ENCODE measurements around the gene PEAR1.
A peak's percentile ranks its signal among the peaks of the same experiment; 100 is the strongest.

The PEAR1 gene

DNA sequence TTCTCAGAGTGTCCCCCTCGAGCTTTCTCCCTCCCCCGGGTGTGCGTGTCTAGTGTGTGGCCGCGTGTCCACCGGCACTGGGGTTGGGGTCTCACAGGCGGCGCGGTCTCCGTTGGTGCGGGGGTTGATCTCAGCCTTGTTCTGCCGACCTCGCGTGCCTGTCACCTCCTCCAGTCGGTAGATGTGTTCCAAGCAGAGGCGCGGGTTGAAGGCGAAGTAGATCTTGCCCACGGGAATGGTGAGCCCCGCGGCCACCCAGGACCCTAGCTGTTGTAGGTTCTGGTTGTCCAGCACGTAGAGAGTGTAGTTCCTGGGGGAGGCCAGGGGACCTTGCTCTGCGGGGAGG, 44.4 kb upstream of the PEAR1 start:
- Histone ChIP-seq H3K27me3 (ENCODE audit: control insufficient read depth, insufficient read depth, low read length) (peaks cover 100% of the 10 kb centered on the region), H3K27ac (ENCODE audit: low read depth, low read length) (no peak overlapping the region), H3K4me3 (ENCODE audit: low read depth, low read length) (peak overlapping the region; percentile 60), H3K36me3 (ENCODE audit: control insufficient read depth, insufficient read depth, low read length) (no peaks in the 10 kb centered on the region), H3K9ac (ENCODE audit: low read length) (no peak overlapping the region), H3K4me1 (ENCODE audit: control insufficient read depth, insufficient read depth, low read length) (peaks cover 19% of the 10 kb centered on the region), H3K9me3 (ENCODE audit: control insufficient read depth, insufficient read depth, low read depth, low read length) (no peaks in the 10 kb centered on the region)

DNA sequence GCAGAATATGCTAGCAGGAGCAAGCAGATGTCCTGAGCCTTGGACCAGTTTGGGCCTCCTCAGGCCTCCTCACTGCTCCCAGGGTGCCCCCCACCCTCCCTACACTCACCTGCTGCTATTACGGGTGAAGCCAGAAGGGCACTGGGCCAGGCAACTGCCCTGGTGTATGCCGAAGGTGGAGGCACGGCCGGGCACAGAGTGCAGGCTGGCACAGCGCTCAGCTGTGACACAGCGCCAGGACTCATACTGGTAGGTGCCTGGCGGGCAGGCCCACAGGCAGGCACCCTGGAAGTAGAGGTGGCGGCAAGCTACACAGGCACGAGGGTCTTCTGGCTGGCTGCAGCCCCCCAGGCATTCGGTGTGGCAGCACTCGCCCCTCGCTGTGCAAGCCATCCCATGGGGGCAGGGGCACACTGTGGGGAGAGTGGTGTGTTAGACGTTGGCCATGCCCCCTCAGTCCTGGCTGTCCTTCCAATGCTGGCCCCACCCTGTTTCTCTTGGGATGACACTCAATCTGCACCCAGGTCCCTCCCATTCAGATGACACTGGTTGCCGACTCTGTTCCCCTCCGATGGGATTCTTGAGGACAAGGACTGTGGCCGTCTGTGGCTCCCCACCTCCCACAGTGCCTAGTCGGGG, 41.6 kb upstream of the PEAR1 start:
- peaks cover 9% of the 10 kb centered on the region for H3K4me1 ChIP-seq (ENCODE audit: control insufficient read depth, insufficient read depth, low read length)
- H3K27me3 ChIP-seq (ENCODE audit: control insufficient read depth, insufficient read depth, low read length), result peaks cover 93% of the 10 kb centered on the region
- no peak overlapping the region for H3K27ac ChIP-seq (ENCODE audit: low read depth, low read length)
- H3K4me3 ChIP-seq (ENCODE audit: low read depth, low read length), result no peak overlapping the region
- H3K9me3 ChIP-seq (ENCODE audit: control insufficient read depth, insufficient read depth, low read depth, low read length), result no peaks in the 10 kb centered on the region
- H3K9ac ChIP-seq (ENCODE audit: low read length), result no peak overlapping the region
- H3K36me3 ChIP-seq (ENCODE audit: control insufficient read depth, insufficient read depth, low read length), result no peaks in the 10 kb centered on the region

DNA sequence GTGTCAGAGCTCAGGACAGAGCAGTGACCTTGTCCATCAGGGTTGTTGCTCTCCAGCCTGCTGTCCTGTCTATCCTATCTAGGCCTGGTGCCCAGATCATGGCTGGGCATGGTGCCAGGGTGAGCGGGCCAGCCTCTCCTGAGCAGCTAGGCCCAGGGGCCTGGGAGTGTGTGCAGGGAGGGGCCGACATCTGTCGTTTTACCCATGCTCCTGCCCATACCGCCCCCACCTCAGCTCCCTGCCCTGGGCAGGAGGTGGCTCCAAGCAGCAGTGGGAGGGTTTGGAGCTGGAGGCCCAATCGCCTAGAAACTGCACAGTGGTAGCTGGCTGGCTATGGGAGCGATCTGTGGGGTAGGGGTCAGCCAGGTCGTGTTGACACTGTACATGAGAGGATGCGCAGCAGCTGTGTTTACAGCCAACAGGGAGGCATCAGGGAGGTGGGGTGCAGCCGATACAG, 41.1 kb upstream of the PEAR1 start:
- Histone ChIP-seq H3K9me3 (ENCODE audit: control insufficient read depth, insufficient read depth, low read depth, low read length) (no peaks in the 10 kb centered on the region), H3K9ac (ENCODE audit: low read length) (no peak overlapping the region), H3K4me3 (ENCODE audit: low read depth, low read length) (no peak overlapping the region), H3K4me1 (ENCODE audit: control insufficient read depth, insufficient read depth, low read length) (peaks cover 9% of the 10 kb centered on the region), H3K27me3 (ENCODE audit: control insufficient read depth, insufficient read depth, low read length) (peaks cover 93% of the 10 kb centered on the region), H3K27ac (ENCODE audit: low read depth, low read length) (no peak overlapping the region), H3K36me3 (ENCODE audit: control insufficient read depth, insufficient read depth, low read length) (no peaks in the 10 kb centered on the region)

DNA sequence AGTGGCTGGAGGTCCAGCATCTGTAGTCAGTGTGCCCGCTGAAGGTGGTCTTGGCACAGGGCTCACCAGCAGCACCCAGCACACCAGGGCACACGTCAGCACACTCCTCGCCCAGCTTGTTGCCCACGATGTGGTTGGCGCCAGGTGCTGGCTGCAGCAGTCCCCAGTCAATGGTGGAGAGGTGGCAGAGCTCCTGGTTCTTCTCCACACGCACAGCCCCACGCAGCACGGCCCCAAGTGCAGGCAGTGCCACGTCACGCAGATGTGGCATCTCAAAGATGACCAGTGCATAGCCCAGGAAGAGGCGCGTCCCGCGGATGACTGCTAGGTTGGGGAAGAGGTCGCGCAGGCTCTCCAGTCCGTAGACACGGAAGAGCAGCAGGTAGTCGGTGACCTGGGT, 39.8 kb upstream of the PEAR1 start:
- Histone ChIP-seq H3K4me3 (ENCODE audit: low read depth, low read length) (no peak overlapping the region), H3K36me3 (ENCODE audit: control insufficient read depth, insufficient read depth, low read length) (no peaks in the 10 kb centered on the region), H3K27ac (ENCODE audit: low read depth, low read length) (no peak overlapping the region), H3K4me1 (ENCODE audit: control insufficient read depth, insufficient read depth, low read length) (peaks cover 14% of the 10 kb centered on the region), H3K27me3 (ENCODE audit: control insufficient read depth, insufficient read depth, low read length) (peaks cover 93% of the 10 kb centered on the region), H3K9ac (ENCODE audit: low read length) (no peak overlapping the region), H3K9me3 (ENCODE audit: control insufficient read depth, insufficient read depth, low read depth, low read length) (no peaks in the 10 kb centered on the region)

DNA sequence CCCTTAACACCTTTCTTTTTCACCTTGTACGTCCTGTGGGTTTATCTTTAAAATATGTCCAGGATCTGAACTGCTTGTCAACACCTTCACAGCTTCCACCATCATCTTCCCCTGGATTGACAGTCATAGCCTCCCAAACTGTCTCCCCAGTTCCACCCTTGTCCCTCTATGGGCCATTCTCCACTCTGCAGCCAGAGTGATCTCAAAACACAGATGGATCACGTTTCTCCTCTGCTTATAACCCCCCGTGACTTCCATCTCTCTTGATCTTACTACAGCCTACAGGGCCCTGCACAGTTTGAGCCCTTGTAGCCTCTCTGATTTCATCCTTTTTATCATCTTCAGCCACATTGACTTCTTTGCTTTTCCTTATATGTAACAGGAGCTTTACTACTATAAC, 38.9 kb upstream of the PEAR1 start:
- H3K9ac ChIP-seq (ENCODE audit: low read length), result no peak overlapping the region
- no peak overlapping the region for H3K4me3 ChIP-seq (ENCODE audit: low read depth, low read length)
- no peak overlapping the region for H3K27ac ChIP-seq (ENCODE audit: low read depth, low read length)
- no peaks in the 10 kb centered on the region for H3K36me3 ChIP-seq (ENCODE audit: control insufficient read depth, insufficient read depth, low read length)
- H3K27me3 ChIP-seq (ENCODE audit: control insufficient read depth, insufficient read depth, low read length), result peaks cover 93% of the 10 kb centered on the region
- peaks cover 14% of the 10 kb centered on the region for H3K4me1 ChIP-seq (ENCODE audit: control insufficient read depth, insufficient read depth, low read length)
- H3K9me3 ChIP-seq (ENCODE audit: control insufficient read depth, insufficient read depth, low read depth, low read length), result no peaks in the 10 kb centered on the region

DNA sequence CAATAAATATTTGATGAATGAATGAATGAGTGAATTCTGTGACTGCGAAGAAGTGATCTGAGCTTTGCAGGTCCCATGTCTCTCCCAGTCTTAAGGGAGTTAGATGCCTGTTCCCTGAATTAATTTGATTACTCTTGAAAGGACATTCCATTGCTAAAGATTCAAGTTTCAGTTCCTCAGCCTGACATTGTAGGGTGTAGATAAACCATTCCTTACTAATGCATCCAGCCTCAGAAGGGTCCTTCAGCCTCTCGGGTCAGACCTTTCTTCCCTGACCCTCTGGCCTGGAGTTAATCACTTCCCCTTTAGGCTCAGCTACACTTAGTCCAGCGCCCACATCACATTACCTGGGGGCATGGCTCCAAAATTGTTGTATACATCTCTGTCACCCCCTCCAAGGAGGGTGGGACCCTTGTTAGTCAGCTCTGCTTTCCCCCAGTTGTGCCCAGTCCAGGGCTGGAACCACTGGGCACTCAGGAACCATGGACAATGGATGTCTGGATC, 37.2 kb upstream of the PEAR1 start:
- Histone ChIP-seq H3K27me3 (ENCODE audit: control insufficient read depth, insufficient read depth, low read length) (peaks cover 93% of the 10 kb centered on the region), H3K4me3 (ENCODE audit: low read depth, low read length) (no peak overlapping the region), H3K9me3 (ENCODE audit: control insufficient read depth, insufficient read depth, low read depth, low read length) (no peaks in the 10 kb centered on the region), H3K9ac (ENCODE audit: low read length) (no peak overlapping the region), H3K27ac (ENCODE audit: low read depth, low read length) (no peak overlapping the region), H3K36me3 (ENCODE audit: control insufficient read depth, insufficient read depth, low read length) (no peaks in the 10 kb centered on the region), H3K4me1 (ENCODE audit: control insufficient read depth, insufficient read depth, low read length) (peaks cover 20% of the 10 kb centered on the region)

DNA sequence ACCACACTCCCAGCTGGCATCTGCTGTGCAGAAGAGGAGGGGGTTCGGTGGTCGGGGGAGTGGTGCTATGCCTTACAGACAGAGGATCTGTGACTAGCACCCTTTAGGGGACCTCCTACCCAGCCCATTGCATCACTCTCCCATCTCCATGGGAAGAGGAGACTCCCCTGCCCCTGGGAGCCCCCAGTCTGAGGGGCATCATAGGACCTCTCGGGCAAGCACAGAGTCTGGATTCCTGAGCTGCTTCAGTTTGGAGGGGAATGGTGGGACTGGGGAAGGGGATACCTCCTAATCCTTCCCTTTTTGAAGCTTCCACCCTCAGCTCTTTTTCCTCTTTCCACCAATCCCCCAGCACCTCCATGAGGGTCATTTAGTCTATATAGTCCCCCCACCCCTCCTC, 36.0 kb upstream of the PEAR1 start:
- H3K27me3 ChIP-seq (ENCODE audit: control insufficient read depth, insufficient read depth, low read length), result peaks cover 93% of the 10 kb centered on the region

DNA sequence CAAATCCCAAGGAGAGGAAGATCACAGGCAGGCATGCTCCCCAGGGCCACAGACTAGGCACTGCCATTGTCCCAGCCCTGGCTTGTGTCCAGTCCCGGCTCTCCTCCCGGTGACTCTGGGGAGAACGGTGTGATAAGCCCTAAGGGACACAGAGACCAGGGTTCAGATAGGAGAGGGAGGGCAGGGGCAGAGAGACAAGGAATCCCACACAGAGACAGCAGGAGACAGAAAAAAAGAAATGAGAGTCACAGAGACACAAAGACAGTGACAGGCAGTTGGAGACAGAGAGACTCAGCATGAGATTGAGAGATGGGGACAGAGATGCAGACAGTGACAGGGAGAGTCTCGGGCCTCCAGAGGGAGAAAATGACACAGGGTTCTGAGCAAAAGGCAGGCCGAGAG, 35.0 kb upstream of the PEAR1 start:
- Histone ChIP-seq H3K4me3 (ENCODE audit: low read depth, low read length) (peak overlapping the region; percentile 74), H3K27me3 (ENCODE audit: control insufficient read depth, insufficient read depth, low read length) (peaks cover 93% of the 10 kb centered on the region), H3K27ac (ENCODE audit: low read depth, low read length) (no peak overlapping the region), H3K4me1 (ENCODE audit: control insufficient read depth, insufficient read depth, low read length) (peaks cover 21% of the 10 kb centered on the region), H3K9ac (ENCODE audit: low read length) (no peak overlapping the region), H3K36me3 (ENCODE audit: control insufficient read depth, insufficient read depth, low read length) (no peaks in the 10 kb centered on the region), H3K9me3 (ENCODE audit: control insufficient read depth, insufficient read depth, low read depth, low read length) (no peaks in the 10 kb centered on the region)

More for the DNA sequence above, 36.0 kb upstream of the PEAR1 start:
- H3K9ac ChIP-seq (ENCODE audit: low read length), result no peak overlapping the region
- no peak overlapping the region for H3K4me3 ChIP-seq (ENCODE audit: low read depth, low read length)
- peaks cover 21% of the 10 kb centered on the region for H3K4me1 ChIP-seq (ENCODE audit: control insufficient read depth, insufficient read depth, low read length)
- no peak overlapping the region for H3K27ac ChIP-seq (ENCODE audit: low read depth, low read length)
- H3K9me3 ChIP-seq (ENCODE audit: control insufficient read depth, insufficient read depth, low read depth, low read length), result no peaks in the 10 kb centered on the region
- no peaks in the 10 kb centered on the region for H3K36me3 ChIP-seq (ENCODE audit: control insufficient read depth, insufficient read depth, low read length)

DNA sequence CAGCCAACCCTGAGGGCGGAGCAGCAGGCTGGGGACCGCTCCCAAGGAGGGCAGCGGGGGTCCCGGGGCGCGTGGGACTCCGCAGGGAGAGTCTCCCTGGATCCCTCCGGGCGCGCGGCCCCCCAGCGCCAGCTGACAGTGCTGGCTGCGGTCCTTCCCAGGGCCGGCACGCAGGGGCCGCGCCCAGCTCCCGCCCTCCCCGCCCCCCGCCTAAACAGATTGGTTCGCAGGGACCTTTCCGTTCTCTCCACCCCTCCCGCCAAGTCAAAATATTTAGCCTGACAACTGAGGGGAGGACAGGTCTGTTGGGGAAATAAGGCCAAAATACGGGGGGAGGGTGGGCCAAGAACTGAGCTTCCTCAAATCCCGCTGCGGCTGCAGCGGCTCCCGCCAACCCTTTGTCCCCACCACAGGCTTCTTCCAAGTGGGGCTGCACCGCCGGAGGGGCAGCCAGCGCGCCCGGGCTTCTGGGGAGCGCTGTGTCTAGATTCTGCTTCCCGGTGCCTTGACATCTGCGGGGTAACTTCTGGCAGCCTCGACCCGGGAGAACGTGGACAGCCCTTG, 34.5 kb upstream of the PEAR1 start, which contains the start of gene INSRR:
INSRR (minus strand) TSS at position 159 of the 564 bp plus-strand sequence. CDS start 496 bp downstream, outside the sequence.
- Histone ChIP-seq H3K36me3 (ENCODE audit: control insufficient read depth, insufficient read depth, low read length) (no peaks in the 10 kb centered on the region), H3K9me3 (ENCODE audit: control insufficient read depth, insufficient read depth, low read depth, low read length) (no peaks in the 10 kb centered on the region), H3K27me3 (ENCODE audit: control insufficient read depth, insufficient read depth, low read length) (peaks cover 93% of the 10 kb centered on the region), H3K4me1 (ENCODE audit: control insufficient read depth, insufficient read depth, low read length) (peaks cover 21% of the 10 kb centered on the region), H3K4me3 (ENCODE audit: low read depth, low read length) (peak within 1 kb of the TSS; percentile 74), H3K27ac (ENCODE audit: low read depth, low read length) (no peak within 1 kb of the TSS), H3K9ac (ENCODE audit: low read length) (peak within 1 kb of the TSS; percentile 17)

DNA sequence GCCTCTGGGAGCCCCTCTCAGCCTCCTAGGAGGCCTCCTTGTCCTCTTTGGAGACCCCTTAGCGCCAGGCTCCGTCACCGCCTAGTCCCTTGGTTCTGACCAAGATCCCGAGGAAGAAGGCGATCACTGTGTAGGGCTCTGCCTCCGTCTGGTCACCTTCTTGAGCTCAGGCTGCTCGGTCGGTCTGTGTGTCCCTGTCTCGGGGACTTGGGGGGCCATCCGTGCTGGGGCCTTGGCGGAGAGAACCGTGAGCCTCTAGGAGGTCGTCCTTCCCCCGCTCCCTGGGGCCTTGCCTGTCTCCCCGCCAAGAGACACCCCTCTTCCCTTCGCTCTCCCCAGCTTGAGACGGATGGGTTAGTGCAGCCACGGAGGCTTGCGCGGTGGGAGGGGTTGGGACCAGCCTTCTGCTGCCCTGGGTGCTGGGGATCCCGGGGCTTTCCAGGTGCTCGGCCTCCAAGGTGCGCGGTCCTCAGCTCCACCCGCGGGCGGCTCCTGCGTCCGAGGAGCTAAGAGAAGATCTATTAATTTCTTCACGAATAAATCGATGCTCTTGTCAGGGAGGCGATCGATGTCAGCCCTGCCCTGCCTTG, 33.9 kb upstream of the PEAR1 start:
- peak overlapping the region; percentile 17 for H3K9ac ChIP-seq (ENCODE audit: low read length)
- H3K27ac ChIP-seq (ENCODE audit: low read depth, low read length), result no peak overlapping the region
- H3K4me3 ChIP-seq (ENCODE audit: low read depth, low read length), result peak overlapping the region; percentile 74
- peaks cover 21% of the 10 kb centered on the region for H3K4me1 ChIP-seq (ENCODE audit: control insufficient read depth, insufficient read depth, low read length)
- peaks cover 93% of the 10 kb centered on the region for H3K27me3 ChIP-seq (ENCODE audit: control insufficient read depth, insufficient read depth, low read length)
- H3K9me3 ChIP-seq (ENCODE audit: control insufficient read depth, insufficient read depth, low read depth, low read length), result no peaks in the 10 kb centered on the region
- no peaks in the 10 kb centered on the region for H3K36me3 ChIP-seq (ENCODE audit: control insufficient read depth, insufficient read depth, low read length)

DNA sequence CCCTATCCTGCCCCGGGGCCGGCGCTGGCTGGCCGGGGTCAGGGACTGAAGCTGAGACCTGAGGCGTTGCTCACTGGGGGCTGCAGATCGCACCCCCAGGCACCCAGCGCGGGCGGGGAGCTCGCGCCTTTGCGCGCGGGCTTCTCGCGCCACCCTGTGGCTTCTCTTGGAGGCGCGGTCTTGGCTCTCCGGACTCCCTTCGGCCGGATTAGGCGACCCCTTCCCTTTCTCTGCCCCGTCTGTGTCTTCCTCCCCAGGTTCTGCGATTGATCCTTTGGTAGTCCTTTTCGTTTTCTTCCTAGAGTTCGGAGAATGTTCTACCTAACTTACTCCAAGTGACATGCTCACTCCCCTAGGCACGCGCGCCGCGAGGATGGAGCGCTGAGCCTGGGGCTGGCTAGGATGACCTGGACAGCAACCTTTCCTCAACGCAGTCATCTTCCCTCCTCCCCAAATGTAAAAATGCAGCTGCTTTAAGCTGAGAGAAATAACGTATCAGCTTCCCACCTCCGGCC, 33.3 kb upstream of the PEAR1 start:
- H3K4me3 ChIP-seq (ENCODE audit: low read depth, low read length), result peak overlapping the region; percentile 74
- H3K9me3 ChIP-seq (ENCODE audit: control insufficient read depth, insufficient read depth, low read depth, low read length), result no peaks in the 10 kb centered on the region
- H3K36me3 ChIP-seq (ENCODE audit: control insufficient read depth, insufficient read depth, low read length), result no peaks in the 10 kb centered on the region
- no peak overlapping the region for H3K9ac ChIP-seq (ENCODE audit: low read length)
- H3K27me3 ChIP-seq (ENCODE audit: control insufficient read depth, insufficient read depth, low read length), result peaks cover 93% of the 10 kb centered on the region
- H3K4me1 ChIP-seq (ENCODE audit: control insufficient read depth, insufficient read depth, low read length), result peaks cover 21% of the 10 kb centered on the region
- H3K27ac ChIP-seq (ENCODE audit: low read depth, low read length), result no peak overlapping the region
